ENCODE measurements around the gene MRGPRE. TPM values are rescaled to one million over a fixed set of nuclear protein-coding genes. Genes with fewer than 3 reads are reported as not detected.
A peak's percentile ranks its signal among the peaks of the same experiment; 100 is the strongest.

Gene MRGPRE
- total RNA-seq, 1 donor from 2014 or later: 0.38 TPM

DNA sequence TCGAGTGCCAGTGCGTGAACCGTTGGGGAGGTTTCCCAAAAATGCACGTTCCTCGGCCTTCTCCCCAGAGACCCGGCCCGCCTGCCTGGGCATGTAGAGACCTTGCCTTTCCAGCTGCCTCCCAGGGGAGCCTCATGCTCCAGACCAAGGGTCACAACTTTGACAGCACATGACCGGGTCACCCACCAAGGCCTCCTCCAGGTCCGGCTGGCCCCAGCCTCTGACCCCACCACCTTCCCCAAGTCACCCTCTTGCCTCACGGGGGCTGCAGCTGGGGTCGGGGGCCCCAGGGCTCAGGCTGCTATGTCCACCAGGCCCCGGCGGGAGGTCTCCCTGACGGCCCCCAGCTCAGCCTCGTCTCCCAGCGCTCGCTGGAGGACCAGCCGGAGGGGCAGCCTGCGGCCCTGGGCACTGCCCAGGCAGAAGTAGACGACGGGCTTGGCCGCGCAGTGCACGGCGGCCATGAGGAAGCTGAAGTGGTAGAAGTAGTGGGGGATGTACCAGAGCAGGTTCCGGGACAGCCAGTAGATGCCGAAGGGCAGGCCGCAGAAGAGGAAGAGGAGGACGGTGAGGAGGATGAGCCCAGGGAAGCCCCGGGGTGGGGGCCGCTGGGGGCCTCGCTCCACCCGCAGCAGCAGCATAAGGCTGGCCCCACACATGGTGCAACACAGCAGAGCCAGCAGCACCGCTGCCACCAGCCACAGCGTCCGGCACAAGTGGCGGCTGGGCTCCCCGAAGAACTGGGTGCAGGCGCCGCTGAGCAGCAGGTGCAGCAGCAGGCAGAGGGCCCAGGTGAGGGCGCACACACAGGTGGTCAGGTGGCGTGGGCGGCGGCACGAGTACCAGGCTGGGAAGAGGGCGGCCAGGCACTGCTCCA is 4.4 kb downstream of the MRGPRE start:
- no peak for DNase-seq (ENCODE audit: low spot score)
- intact Hi-C loops (cut with DNase I): no loop called here

- intact Hi-C loops (cut with DNase I): no loop called here
- no peak for DNase-seq (ENCODE audit: low spot score)
Observed at GRCh38 chr11:3226846-3227567, 5.2 kb downstream of the MRGPRE start.

GRCh38 chr11:3225826-3226750 is 6.1 kb downstream of the MRGPRE start:
- intact Hi-C loops (cut with DNase I): no loop called here
- no peak for DNase-seq (ENCODE audit: low spot score)

DNA sequence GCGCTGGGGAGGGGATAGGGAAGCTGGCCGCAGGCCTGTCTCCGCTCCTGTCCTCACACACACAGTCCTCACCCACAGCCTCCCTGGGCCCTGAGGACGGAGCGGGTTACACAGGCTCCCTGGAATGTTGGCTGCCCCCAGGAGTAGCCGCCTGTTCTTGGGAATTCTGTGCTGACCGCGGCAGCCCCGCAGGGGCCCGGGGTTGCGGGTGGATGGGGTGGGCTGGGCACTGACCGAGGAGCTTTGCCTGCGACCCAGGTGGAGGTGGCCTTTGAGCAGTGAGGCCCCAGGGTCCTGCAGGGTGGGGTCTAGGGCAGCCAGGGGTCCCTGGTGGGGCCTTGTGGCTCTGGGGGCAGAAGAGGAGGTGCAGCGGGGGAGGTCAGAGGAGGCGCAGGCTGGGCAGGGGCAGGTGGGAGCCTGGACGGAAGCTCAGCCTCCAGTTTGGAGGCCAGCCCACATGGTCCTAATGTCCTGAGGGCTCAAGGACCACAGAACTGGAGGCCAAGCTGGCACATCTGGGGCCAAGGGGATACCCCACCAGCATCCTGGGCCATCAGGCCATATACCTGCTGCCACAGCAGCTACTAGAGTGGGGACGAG is 7.0 kb downstream of the MRGPRE start:
- intact Hi-C loops (cut with DNase I): no loop called here
- DNase-seq (ENCODE audit: low spot score): no peak

DNA sequence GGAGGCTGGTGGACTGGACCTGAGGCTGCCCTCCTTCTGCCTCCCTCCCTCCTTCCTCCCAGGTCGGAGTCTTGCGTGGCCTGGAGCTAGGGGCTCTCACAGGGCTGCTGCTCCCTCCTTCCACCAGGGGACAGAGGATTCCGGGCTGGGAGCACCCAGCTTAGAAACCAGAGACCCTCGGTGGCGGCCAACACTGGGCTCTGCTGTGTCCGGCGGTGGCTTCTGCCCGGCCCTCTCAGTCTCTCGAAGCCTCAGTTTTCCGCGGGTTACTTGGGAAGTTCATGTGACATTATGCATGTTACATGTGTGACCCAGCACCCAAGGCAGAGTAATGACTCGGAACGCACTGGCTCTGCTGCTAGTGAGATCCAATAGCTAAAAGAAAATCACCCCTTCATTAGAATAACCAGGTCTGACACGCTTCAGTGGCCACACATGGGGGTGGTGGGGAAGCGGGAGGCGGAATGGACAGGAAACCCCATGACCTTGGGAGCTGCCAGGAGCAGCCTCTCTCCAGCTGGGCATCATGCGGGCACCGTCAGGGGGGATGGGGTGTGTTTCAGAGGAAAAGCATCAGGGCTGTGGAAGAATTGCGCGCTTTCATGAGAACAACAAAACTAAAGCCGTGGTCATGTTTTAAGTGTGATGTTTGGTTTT is 7.7 kb downstream of the MRGPRE start:
- intact Hi-C loops (cut with DNase I): no loop called here
- no peak for DNase-seq (ENCODE audit: low spot score)

GRCh38 chr11:3223932-3224381 is 8.3 kb downstream of the MRGPRE start:
- intact Hi-C loops (cut with DNase I): no loop called here

DNA sequence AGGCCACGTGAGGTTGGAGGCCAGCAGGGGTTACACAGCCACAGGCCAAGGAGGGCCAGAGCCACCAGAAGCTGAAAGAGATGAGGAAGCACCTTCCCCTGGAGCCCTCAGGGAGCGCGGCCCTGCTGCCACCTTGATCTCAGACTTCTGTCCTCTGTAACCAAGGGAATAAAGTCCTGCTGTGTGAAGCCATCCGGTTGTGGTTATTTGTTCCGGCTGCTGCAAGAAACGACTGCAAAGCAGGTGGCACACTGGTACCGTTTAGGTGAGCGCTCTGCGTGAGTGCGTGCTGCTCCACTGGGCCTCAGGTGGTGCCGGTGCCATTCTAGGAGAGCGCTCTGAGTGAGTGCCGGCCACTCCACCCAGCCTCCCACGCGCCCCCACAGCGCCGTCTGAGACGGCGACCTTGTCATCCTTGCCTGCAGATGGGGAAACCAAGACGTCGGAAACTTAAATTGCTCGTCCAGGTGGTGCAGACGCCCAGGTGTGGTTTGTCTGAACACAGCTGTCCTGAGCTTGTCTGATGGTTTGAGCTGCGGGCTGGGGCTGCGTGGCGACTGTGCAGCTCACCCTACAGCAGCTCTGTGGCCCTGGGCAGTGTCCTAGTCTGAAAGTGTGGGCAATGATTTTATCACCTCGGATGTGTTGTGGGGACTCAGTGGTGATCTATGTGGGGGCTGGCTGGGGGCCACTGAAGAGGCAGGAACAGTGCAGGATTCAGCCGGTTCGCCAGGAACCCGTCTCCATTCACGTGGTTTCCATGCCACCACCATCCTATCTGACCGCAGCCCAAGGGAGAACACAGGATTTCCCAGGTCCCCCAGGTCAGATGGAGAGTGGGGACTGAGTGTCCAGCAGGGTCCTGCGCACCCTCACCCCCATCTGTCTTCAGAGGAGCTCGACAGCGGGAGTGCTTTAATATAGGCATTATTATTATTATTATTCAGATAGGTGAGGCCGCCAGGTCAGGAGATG is 9.0 kb downstream of the MRGPRE start:
- DNase-seq (ENCODE audit: low spot score): no peak
- intact Hi-C loops (cut with DNase I): no loop called here

More at GRCh38 chr11:3223932-3224381, 8.3 kb downstream of the MRGPRE start:
- no peak for DNase-seq (ENCODE audit: low spot score)

DNA sequence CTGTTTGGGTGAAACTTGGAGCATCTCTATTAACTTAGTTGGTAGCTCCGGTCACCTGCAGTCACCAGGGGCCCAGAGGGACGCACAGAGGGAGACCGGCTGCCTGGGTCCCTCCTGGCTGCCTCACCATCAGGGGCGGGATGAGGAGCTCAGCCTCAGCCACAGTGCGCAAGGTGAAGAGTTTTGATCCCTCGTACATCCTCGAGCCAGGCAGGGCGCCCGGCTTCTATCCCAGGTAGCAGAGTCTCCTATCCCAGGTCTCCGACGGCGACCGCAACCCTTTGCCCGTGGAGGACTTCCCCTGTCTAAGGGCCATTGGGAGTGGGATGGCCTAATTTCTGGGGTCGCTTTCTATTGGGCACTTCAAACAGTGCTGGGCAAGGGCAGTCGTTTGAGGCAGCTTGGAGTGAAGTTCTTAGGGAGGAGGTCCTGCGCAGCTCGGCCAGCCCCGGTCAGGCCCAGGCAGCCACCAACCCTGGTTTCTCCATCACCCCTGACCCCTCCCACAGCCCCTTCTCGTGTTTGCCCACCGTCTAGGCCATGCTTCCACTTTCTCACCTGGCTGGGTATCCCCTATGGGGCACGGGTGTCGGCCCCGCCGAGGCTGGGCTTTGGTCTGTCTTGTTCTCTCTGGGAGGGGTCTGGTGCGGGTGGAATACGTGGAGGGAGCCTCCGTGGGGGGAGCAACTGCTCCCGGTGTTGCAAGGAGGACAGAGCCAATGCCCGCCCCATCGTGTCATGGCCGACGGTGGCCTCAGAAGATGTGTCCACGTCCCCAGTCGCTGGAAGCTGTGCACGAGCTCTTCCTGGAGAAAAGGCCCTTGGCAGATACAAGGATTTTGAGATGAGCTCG is 10.0 kb downstream of the MRGPRE start:
- intact Hi-C loops (cut with DNase I): no loop called here
- no peak for DNase-seq (ENCODE audit: low spot score)

DNA sequence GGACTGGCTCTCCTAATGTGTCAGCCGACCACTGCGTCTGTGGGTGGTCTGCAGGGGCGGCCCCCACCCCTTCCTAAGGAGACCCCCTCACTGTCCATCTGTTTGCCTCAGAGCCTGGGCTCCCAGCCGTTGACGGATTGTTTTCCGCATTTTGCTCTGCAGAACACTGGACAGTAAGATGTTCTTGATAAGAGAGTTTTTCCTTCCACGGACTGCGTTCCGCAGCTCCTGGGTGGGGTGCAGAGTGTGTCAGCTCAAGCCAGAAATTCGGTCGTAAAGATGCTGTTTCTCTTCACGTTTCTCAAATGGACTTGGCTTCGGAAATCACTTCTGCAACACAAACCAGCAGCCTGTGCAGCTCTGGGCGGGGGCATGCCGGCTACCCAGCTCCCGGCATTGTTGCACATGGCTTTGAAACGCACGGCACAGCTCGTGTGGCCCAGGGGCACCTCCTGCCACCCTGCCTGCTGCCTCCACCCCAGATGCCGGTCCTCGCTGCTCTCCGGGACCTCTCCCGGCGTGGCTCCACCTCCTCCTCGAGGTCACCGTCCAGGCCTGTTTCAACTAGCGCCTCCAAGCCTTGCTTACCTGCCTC is 10.7 kb downstream of the MRGPRE start:
- intact Hi-C loops (cut with DNase I): no loop called here
- DNase-seq (ENCODE audit: low spot score): peak; percentile 64

DNA sequence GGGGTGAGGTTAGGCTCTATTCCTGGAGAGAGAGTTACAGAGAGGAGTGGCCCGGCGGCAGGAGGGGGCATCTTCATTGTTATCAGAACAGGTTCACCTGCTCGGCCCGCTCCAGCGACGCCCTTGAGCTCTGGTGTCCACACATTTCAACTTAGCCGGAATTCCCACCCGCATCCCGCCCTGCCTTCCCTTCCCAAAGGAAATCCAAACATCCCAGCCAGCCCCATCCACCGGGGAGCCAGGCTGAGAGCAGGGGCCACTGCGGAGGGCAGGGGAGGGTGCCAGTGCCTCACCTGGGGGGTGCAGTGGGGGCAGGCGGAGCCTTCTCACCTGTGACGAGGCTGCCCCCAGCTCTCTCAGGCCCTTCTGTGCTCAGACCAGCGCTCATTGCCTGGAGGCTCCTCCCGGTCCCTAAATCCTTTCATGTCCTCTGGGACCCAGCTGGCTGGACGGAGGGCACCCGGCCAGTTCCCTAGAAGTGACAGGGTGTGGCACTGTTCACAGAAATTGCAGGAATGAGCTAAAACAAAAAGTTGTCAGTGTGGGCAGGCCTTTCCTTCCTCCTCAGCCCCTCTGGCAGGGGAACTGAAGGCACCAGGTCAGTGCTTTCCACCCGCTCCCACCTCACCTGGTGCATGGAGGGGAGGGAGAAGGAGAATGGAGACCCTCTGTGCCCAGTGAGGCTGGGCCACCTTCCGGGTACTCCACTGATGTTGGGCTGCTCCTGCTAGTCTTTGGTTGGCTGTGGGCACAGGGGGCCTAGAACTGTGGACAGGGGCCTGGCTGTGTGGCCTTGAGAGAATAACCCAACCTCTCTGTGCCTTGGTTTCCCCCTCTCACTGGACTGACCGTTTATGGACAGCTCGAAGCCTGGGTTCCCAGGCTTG is 11.5 kb downstream of the MRGPRE start:
- intact Hi-C loops (cut with DNase I): no loop called here
- peak; percentile 65 for DNase-seq (ENCODE audit: low spot score)

DNA sequence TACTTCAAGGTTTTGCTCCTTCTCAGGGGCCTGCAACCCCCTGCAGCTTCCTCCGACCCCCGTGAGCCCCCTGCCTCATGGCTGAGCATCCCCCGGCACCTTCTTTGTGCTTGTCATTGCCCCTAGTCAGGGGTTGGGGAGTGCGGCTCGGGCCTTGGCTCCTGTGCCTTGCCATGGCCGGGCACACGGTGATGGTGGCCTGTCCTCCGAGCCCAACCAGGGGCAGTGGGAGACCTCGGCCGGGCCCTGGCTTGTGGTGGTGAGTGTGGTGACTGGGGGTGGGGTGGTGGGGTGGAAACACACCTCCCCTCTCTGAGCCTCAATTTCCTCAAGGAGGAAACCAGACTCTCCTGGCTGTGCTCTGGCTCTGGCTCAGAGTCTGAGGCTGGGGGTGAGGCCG is 12.1 kb downstream of the MRGPRE start:
- intact Hi-C loops (cut with DNase I): no loop called here
- peak; percentile 67 for DNase-seq (ENCODE audit: low spot score)

- DNase-seq (ENCODE audit: low spot score): peak; percentile 47
- intact Hi-C loops (cut with DNase I): loop anchor here (2.0 kb wide), 1 partner anchor 183 kb away; no protein-coding TSS in a partner anchor
Observed at GRCh38 chr11:3219281-3219892, 12.8 kb downstream of the MRGPRE start.

DNA sequence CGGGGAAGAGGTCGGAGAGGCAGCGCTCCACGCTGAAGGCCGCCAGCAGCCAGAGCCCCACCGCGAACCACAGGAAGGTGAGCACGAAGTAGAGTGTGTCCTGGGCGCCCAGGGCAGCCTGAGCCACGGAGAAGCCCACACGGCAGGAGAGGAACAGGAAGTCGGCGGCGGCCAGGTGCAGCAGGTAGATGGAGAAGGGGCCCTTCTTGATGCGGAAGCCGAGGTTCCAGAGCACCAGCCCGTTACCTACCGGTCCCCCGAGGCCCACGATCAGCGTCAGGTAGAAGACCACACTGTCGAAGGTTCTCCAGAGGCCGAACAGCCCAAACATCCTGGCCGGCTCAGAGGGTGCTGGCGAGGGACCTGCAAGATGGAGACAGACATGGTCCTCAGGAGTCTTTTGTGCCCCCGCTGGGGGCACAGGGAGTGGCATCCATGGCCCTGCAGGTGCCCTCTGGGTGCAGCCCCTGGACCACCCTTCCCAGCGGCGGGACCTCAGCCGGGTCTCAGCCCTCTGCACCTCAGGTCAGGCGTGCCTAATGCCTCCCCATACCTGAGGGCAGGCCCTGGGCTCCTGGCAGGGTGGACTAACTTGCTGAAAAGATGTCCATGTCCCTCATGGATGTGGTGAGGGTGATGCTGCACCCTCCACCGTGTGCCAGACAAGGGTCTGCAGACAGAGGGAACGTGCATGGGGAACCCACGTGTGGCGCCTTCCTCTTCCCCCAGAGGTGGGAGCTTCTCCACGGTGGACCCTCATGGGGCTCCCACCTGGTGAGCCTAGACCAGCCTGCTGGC is 13.5 kb downstream of the MRGPRE start, which contains the start of gene MRGPRG:
TSS of gene MRGPRG (minus strand) at position 331 of the 798 bp plus-strand sequence. CDS start at position 331, 0 bp downstream.
- DNase-seq (ENCODE audit: low spot score): peak; percentile 41
- intact Hi-C loops (cut with DNase I): loop anchor here (2.0 kb wide), 1 partner anchor 182 kb away; no protein-coding TSS in a partner anchor
